ENCODE data around the gene CMPK2. TPM values are rescaled to one million over a fixed set of nuclear protein-coding genes. Genes with fewer than 3 reads are reported as not detected.
A peak's percentile ranks its signal among the peaks of the same experiment; 100 is the strongest.

Gene CMPK2
- total RNA-seq, 2 experiments from 2014 or later: 3.2 to 4.5 TPM

DNA sequence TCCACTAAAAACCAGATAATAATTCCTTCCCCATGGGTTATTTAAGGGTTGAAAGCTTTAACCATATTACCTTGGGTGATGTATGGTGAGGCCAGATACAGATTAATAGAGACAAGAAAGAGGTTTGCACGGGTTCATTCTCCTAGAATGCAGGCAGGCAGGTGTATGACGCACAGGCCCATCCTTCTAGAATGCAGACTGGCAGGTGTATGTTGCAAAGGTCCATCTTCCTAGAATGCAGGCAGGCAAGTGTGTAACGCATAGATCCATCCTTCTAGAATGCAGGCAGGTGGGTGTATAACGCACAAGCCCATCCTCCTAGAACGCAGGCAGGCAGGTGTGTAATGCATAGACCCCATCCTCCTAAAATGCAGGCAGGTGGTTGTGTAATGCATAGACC, 15.8 kb upstream of the CMPK2 start:
- Mint-ChIP-seq H3K36me3 (ENCODE audit: low read depth) (no peaks in the 10 kb centered on the region), H3K4me1 (ENCODE audit: low read depth) (peaks cover 45% of the 10 kb centered on the region), H3K27ac (peak overlapping the region; percentile 62), H3K27me3 (no peaks in the 10 kb centered on the region), H3K9me3 (no peaks in the 10 kb centered on the region), H3K4me3 (no peak overlapping the region)
- intact Hi-C loops (cut with micrococcal nuclease): no loop called here
- TF ChIP-seq, protein P1, sequence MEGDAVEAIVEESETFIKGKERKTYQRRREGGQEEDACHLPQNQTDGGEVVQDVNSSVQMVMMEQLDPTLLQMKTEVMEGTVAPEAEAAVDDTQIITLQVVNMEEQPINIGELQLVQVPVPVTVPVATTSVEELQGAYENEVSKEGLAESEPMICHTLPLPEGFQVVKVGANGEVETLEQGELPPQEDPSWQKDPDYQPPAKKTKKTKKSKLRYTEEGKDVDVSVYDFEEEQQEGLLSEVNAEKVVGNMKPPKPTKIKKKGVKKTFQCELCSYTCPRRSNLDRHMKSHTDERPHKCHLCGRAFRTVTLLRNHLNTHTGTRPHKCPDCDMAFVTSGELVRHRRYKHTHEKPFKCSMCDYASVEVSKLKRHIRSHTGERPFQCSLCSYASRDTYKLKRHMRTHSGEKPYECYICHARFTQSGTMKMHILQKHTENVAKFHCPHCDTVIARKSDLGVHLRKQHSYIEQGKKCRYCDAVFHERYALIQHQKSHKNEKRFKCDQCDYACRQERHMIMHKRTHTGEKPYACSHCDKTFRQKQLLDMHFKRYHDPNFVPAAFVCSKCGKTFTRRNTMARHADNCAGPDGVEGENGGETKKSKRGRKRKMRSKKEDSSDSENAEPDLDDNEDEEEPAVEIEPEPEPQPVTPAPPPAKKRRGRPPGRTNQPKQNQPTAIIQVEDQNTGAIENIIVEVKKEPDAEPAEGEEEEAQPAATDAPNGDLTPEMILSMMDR (IDR thresholded peaks at IDR 0.05): no peak
- POLR2A ChIA-PET: interaction anchor here (1.0 to 6.8 kb wide), 2 partner anchors 13 to 14 kb away, joined by 3 to 48 read pairs; partner anchors contain the start of gene CMPK2
- ATAC-seq (no peak), DNase-seq (no peak)
- CTCF ChIA-PET: interaction anchor here (0.6 to 4.9 kb wide), 5 partner anchors 15 to 1856 kb away, joined by 3 to 33 read pairs (median 4); no protein-coding TSS in a partner anchor

DNA sequence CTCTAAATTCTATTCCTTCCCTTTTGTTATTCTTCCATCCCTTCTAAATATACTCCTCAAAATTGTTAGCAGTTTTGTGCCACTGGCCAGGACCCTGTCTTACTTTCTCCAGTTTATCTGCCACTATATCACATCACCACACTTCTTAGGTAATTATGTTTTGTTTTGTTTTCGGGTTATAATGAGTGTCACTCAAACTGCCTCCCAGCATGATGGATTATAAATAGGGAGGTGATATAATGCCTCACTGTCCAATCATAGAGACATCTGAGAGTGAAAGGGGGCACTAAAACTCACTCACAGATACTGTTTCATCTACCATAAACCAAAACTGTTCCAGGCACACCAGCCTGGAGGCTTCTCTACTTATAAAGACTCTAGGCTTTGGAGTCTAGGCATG, 15.3 kb upstream of the CMPK2 start:
- Mint-ChIP-seq H3K4me1 (ENCODE audit: low read depth) (peaks cover 45% of the 10 kb centered on the region), H3K27me3 (no peaks in the 10 kb centered on the region), H3K36me3 (ENCODE audit: low read depth) (no peaks in the 10 kb centered on the region), H3K4me3 (no peak overlapping the region), H3K9me3 (no peaks in the 10 kb centered on the region), H3K27ac (peak overlapping the region; percentile 62)
- DNase-seq: no peak
- ATAC-seq: peak; percentile 41
- TF ChIP-seq, protein P1 (IDR thresholded peaks at IDR 0.05): no peak
- POLR2A ChIA-PET: interaction anchor here (1.0 to 6.8 kb wide), 3 partner anchors 13 to 27 kb away, joined by 3 to 48 read pairs (median 3); partner anchors contain the start of gene CMPK2
- intact Hi-C loops (cut with micrococcal nuclease): no loop called here
- CTCF ChIA-PET: interaction anchor here (0.6 to 7.1 kb wide), 7 partner anchors 14 to 1856 kb away, joined by 3 to 69 read pairs (median 4); partner anchors contain the start of gene CMPK2

- ATAC-seq (peak; percentile 43), DNase-seq (no peak)
- ChIA-PET CTCF (interaction anchor here (0.7 to 7.1 kb wide), 8 partner anchors 8 to 164 kb away, joined by 3 to 69 read pairs (median 4); partner anchors contain the start of gene CMPK2), POLR2A (interaction anchor here (1.0 to 6.8 kb wide), 5 partner anchors 13 to 181 kb away, joined by 3 to 48 read pairs (median 3); partner anchors contain the start of gene CMPK2)
- Mint-ChIP-seq H3K4me3 (peak overlapping the region; percentile 51), H3K4me1 (ENCODE audit: low read depth) (peaks cover 52% of the 10 kb centered on the region), H3K9me3 (no peaks in the 10 kb centered on the region), H3K27me3 (no peaks in the 10 kb centered on the region), H3K27ac (peak overlapping the region; percentile 84), H3K36me3 (ENCODE audit: low read depth) (no peaks in the 10 kb centered on the region)
- intact Hi-C loops (cut with micrococcal nuclease): no loop called here
- TF ChIP-seq, protein P1 (IDR thresholded peaks at IDR 0.05): no peak
These were observed 14.6 kb upstream of the CMPK2 start for GRCh38 chr2:6880200-6880733.

GRCh38 chr2:6879011-6879410, 13.3 kb upstream of the CMPK2 start:
- TF ChIP-seq, protein P1 (IDR thresholded peaks at IDR 0.05): no peak
- Mint-ChIP-seq H3K36me3 (ENCODE audit: low read depth) (peaks cover 1% of the 10 kb centered on the region), H3K9me3 (peaks cover 1% of the 10 kb centered on the region), H3K27ac (no peak overlapping the region), H3K4me1 (ENCODE audit: low read depth) (peaks cover 59% of the 10 kb centered on the region), H3K4me3 (peak overlapping the region; percentile 26), H3K27me3 (no peaks in the 10 kb centered on the region)
- CTCF ChIA-PET: interaction anchor here (1.1 to 7.1 kb wide), 8 partner anchors 12 to 165 kb away, joined by 3 to 69 read pairs (median 6); partner anchors contain the start of gene CMPK2
- no peak for ATAC-seq
- DNase-seq: no peak
- POLR2A ChIA-PET: interaction anchor here (2.5 to 6.8 kb wide), 2 partner anchors 12 to 30 kb away, joined by 9 to 48 read pairs; partner anchors contain the start of gene CMPK2
- intact Hi-C loops (cut with micrococcal nuclease): no loop called here

GRCh38 chr2:6878549-6878948, 12.8 kb upstream of the CMPK2 start:
- peaks cover 4% of the 10 kb centered on the region for H3K36me3 Mint-ChIP-seq (ENCODE audit: low read depth)
- ATAC-seq (no peak), DNase-seq (no peak)
- TF ChIP-seq, protein P1 (IDR thresholded peaks at IDR 0.05): no peak
- intact Hi-C loops (cut with micrococcal nuclease): no loop called here
- ChIA-PET POLR2A (interaction anchor here (2.5 to 6.8 kb wide), 2 partner anchors 11 to 31 kb away, joined by 9 to 48 read pairs; partner anchors contain the start of gene CMPK2), CTCF (interaction anchor here (1.1 to 7.1 kb wide), 9 partner anchors 12 to 166 kb away, joined by 3 to 69 read pairs (median 5); partner anchors contain the start of genes CMPK2 and RNF144A)
- no peak overlapping the region for H3K27ac Mint-ChIP-seq
- H3K4me1 Mint-ChIP-seq (ENCODE audit: low read depth): peaks cover 59% of the 10 kb centered on the region
- peak overlapping the region; percentile 26 for H3K4me3 Mint-ChIP-seq
- H3K27me3 Mint-ChIP-seq: no peaks in the 10 kb centered on the region
- H3K9me3 Mint-ChIP-seq: peaks cover 4% of the 10 kb centered on the region

All from activated CD8-positive, alpha-beta T cell treated with anti-CD3 and anti-CD28 coated beads for 36 hours (primary cell).